ENCODE data around the gene PTPN23.
"Not testable (repeated sequence)": the region's sequence is repeated elsewhere in the genome, so short reads cannot be mapped to it uniquely, and the experiment has no call there.

PTPN23 gene

DNA sequence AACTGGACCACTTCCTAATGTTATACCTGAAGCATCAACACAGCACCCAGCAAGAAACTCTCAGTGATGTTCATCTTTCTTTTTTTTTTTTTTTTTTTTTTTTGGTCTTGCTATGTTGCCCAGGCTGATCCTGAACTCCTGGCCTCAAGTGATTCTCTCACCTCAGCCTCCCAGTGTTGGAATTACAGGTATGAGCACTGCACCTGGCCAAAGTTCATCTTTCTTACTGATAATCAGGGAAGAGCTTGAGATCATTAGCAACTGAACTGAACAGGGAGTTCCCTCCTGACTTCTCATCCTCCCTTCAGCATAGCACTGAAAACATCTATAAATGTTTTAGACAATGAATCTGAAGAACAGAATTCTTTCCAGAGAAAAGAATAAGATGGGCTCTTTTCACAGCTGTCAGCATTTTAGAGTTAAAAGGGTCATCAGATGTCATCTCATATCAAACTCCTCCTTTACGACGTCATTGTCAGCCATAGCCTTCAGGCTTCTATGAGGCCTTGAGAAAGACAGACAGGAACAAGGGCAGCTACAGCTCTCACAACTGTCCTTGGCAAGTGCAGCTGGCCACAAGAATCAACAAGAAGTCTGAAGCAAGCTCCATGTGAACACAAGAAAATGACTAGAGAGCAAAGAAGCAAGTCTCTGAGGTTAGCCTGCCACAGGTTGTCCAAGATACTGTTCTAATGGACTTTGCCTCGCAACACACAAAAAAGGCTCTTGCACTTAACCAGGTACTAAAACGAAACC lies 61.2 kb downstream of the PTPN23 start:
- H3K4me3 Mint-ChIP-seq, result no peak overlapping the region
- CTCF ChIA-PET, result interaction anchor here (0.7 kb wide), 1 partner anchor 34 kb away, joined by 3 read pairs; the partner anchor contains the start of gene SCAP
- H3K9me3 Mint-ChIP-seq, result no peaks in the 10 kb centered on the region
- no peaks in the 10 kb centered on the region for H3K4me1 Mint-ChIP-seq
- H3K27me3 Mint-ChIP-seq, result no peaks in the 10 kb centered on the region
- peaks cover 21% of the 10 kb centered on the region for H3K36me3 Mint-ChIP-seq
- no peak for DNase-seq
- H3K27ac Mint-ChIP-seq, result no peak overlapping the region

DNA sequence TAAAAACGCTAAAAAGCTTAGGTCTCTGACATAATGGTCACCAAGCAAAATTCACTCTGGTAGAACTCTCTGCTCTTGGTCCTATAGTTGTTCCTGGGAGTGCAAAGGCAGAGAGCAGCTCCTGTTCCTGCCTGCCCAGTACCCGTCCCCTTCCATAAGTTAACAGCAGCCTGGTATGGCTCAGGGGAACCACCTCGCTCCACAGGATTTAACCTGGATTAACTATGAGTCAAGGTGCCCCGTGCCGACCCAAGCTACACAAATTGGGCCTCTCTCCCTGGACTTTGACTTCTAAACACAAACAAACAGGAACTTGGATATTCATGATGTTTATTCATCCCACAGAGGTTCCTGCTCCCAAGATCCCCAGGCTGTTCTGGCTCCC lies 62.8 kb downstream of the PTPN23 start:
- no peaks in the 10 kb centered on the region for H3K27me3 Mint-ChIP-seq
- H3K4me1 Mint-ChIP-seq, result no peaks in the 10 kb centered on the region
- peaks cover 6% of the 10 kb centered on the region for H3K9me3 Mint-ChIP-seq
- no peak overlapping the region for H3K27ac Mint-ChIP-seq
- H3K36me3 Mint-ChIP-seq, result peaks cover 23% of the 10 kb centered on the region
- H3K4me3 Mint-ChIP-seq, result no peak overlapping the region
- CTCF ChIA-PET, result interaction anchor here (1.0 to 1.1 kb wide), 2 partner anchors 23 to 193 kb away, joined by 3 read pairs; no protein-coding TSS in a partner anchor
- DNase-seq, result no peak

DNA sequence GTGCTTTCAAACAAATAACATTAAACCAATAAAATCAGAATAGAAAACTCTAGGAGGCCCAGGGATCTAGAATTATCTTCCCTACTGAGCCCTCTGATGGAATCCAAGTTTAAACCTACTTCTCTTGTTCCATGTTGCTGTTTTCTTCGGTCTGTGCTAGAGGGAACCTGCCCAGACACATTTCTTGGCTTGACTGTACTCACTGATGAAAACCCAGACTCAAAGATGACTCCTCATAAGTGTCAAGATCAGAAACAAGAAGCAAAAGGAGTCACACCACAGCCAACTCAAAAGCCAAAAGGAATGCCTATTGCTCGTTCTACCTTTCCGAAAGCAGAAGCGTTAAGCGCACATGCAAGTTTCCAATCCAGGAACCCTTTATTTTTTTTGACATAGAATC lies 63.3 kb downstream of the PTPN23 start:
- peaks cover 24% of the 10 kb centered on the region for H3K36me3 Mint-ChIP-seq
- CTCF ChIA-PET, result interaction anchor here (1.0 to 1.1 kb wide), 2 partner anchors 23 to 194 kb away, joined by 3 read pairs; no protein-coding TSS in a partner anchor
- no peaks in the 10 kb centered on the region for H3K4me1 Mint-ChIP-seq
- H3K27me3 Mint-ChIP-seq, result no peaks in the 10 kb centered on the region
- DNase-seq, result no peak
- no peak overlapping the region for H3K4me3 Mint-ChIP-seq
- H3K9me3 Mint-ChIP-seq, result peaks cover 6% of the 10 kb centered on the region
- H3K27ac Mint-ChIP-seq, result peak overlapping the region; percentile 69

DNA sequence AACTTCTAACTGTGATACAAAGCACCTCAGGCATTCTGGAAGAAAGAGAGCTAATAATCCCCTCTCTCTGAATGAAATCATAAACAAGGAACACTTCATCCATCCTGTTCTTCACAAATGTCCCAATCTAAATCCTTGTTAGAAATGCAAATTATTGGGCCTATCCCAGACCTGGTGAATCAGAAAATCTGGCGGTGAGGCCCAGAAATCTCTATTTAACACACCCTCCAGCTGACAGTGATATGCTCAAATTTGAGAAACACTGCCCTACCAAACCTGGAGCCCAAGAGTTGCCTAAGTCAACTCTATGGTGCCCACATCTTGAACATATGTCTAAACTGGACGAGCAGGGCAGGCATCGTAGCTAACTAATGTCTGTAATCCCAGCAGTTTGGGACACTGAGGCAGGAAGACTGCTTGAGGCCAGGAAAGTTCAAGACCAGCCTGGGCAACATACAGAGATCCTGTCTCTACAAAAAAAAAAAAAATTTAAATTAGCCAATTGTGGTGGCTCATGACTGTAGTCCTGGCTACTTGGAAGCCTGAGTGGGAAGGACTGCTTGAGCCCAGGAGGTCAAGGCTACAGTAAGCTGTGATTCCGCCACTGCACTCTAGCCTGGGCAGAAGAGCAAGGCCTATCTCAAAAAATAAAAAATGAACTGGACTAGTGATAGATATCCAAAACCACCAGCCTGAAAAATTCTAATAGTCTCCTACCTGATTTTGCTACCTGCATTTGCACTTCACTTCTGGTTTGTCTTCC lies 71.8 kb downstream of the PTPN23 start:
- Mint-ChIP-seq H3K9me3 (peaks cover 6% of the 10 kb centered on the region), H3K36me3 (peaks cover 9% of the 10 kb centered on the region), H3K4me3 (no peak overlapping the region), H3K27me3 (no peaks in the 10 kb centered on the region), H3K27ac (no peak overlapping the region), H3K4me1 (peaks cover 2% of the 10 kb centered on the region)
- DNase-seq, result no peak
- CTCF ChIA-PET, result interaction anchor here (1.5 kb wide), 1 partner anchor 50 kb away, joined by 3 read pairs; no protein-coding TSS in a partner anchor

DNA sequence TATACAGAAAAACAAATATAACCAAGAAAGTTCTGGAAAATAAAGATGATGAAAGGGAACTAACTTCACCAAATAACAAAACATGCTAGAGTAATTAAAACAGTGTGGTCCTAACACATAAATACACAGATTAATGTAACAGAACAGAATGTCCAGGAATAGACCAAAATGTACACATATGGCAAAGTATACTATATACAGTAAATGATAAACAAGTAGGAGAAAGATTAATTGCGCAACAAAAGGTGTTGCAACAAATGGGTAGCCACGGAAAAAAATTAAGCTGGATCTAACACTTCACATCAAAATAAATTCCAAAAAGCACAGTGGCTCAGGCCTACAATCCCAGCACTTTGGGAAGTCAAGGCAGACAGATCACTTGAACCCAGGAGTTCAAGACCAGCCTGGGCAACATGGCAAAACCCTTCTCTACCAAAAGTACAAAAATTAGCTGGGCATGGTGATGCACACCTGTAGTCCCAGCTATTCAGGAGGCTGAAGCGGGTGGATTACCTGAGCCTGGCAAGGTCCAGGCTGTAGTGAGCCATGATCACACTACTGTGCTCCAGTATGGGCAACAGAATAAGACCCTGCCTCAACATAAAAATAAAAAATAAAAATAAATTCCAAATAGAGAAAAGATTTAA lies 75.1 kb downstream of the PTPN23 start:
- H3K27me3 Mint-ChIP-seq, result no peaks in the 10 kb centered on the region
- H3K4me3 Mint-ChIP-seq, result no peak overlapping the region
- peaks cover 2% of the 10 kb centered on the region for H3K4me1 Mint-ChIP-seq
- H3K9me3 Mint-ChIP-seq, result peaks cover 5% of the 10 kb centered on the region
- DNase-seq, result no peak
- peaks cover 9% of the 10 kb centered on the region for H3K36me3 Mint-ChIP-seq
- H3K27ac Mint-ChIP-seq, result no peak overlapping the region
- CTCF ChIA-PET, result no interaction called here

DNA sequence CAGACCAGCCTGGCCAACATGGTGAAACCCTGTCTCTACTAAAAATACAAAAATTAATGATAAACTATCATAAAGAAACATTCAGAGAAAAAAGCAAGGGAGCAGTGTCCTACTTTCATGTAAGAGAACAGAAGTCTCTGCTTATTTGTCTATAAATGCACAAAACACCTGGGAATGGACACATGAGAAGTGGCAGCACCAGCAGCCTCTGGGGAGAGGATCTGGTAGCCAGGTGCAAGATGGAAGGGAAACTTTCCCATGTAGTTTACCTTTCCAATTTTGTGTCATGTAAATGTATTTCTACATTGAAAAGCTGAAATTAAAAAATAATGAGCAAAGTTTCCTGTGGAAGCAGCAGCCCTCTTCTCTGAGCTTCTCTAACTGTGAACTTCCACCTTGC lies 76.2 kb downstream of the PTPN23 start:
- Mint-ChIP-seq H3K4me3 (no peak overlapping the region), H3K9me3 (peaks cover 5% of the 10 kb centered on the region), H3K36me3 (peaks cover 9% of the 10 kb centered on the region), H3K27me3 (no peaks in the 10 kb centered on the region), H3K4me1 (peaks cover 2% of the 10 kb centered on the region), H3K27ac (no peak overlapping the region)
- no peak for DNase-seq
- CTCF ChIA-PET, result interaction anchor here (1.4 kb wide), 1 partner anchor 35 kb away, joined by 3 read pairs; no protein-coding TSS in a partner anchor

DNA sequence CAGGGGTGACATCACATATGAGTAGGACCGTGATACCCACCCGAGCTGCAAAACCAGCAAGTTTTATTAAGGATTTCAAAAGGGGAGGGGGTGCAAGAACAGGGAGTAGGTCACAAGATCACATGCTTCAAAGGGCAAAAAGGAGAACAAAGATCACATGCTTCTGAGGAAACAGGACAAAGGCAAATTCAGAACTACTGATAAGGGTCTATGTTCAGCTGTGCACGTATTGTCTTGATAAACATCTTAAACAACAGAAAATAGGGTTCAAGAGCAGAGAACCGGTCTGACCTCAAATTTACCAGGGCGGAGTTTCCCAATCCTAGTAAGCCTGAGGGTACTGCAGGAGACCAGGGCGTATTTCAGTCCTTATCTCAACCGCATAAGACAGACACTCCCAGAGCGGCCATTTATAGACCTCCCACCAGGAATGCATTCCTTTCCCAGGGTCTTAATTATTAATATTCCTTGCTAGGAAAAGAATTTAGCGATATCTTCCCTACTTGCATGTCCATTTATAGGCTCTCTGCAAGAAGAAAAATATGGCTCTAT lies 78.8 kb downstream of the PTPN23 start:
- not testable (repeated sequence) for H3K27me3 Mint-ChIP-seq, H3K4me3 Mint-ChIP-seq, H3K9me3 Mint-ChIP-seq, H3K4me1 Mint-ChIP-seq, DNase-seq, H3K27ac Mint-ChIP-seq
- peaks cover 11% of the 10 kb centered on the region for H3K36me3 Mint-ChIP-seq
- CTCF ChIA-PET, result interaction anchor here (1.3 kb wide), 1 partner anchor 39 kb away, joined by 3 read pairs; no protein-coding TSS in a partner anchor

Data from activated naive CD4-positive, alpha-beta T cell treated with anti-CD3 and anti-CD28 coated beads, Interleukin-2, amount 10 ng/mL, durations not matched to agents 7 days and 5 days (primary cell).